ENCODE measurements around the gene LAMC1.

DNA sequence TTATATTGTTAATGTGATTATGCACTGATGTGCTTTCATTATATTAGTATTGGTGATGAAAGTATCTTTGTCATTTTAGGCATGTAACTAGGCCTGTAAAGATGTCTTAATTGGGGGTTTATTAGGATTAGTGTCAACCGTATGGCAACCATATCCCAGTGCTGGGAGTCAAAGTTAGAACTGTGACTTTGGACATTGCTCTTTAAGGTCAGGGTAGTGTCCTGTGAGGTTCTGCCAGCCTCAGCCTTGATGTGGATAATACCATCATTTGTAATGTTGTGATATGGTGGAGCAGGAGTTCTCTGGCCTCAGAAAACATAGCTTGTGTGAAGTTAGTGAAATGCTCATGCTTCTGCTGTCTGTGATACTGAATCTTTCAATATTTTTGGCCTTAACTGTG, 59.4 kb downstream of the LAMC1 start:
- TF ChIP-seq, protein P1, sequence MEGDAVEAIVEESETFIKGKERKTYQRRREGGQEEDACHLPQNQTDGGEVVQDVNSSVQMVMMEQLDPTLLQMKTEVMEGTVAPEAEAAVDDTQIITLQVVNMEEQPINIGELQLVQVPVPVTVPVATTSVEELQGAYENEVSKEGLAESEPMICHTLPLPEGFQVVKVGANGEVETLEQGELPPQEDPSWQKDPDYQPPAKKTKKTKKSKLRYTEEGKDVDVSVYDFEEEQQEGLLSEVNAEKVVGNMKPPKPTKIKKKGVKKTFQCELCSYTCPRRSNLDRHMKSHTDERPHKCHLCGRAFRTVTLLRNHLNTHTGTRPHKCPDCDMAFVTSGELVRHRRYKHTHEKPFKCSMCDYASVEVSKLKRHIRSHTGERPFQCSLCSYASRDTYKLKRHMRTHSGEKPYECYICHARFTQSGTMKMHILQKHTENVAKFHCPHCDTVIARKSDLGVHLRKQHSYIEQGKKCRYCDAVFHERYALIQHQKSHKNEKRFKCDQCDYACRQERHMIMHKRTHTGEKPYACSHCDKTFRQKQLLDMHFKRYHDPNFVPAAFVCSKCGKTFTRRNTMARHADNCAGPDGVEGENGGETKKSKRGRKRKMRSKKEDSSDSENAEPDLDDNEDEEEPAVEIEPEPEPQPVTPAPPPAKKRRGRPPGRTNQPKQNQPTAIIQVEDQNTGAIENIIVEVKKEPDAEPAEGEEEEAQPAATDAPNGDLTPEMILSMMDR (IDR thresholded peaks at IDR 0.05; ENCODE audit: insufficient read depth, low read length, poor library complexity, severe bottlenecking) = no peak
- TF ChIP-seq EZH2phosphoT487 (conservative IDR thresholded peaks at IDR 0.05; ENCODE audit: low read length) = no peak
